Measurements from ENCODE around the gene TNRC6A.

DNA sequence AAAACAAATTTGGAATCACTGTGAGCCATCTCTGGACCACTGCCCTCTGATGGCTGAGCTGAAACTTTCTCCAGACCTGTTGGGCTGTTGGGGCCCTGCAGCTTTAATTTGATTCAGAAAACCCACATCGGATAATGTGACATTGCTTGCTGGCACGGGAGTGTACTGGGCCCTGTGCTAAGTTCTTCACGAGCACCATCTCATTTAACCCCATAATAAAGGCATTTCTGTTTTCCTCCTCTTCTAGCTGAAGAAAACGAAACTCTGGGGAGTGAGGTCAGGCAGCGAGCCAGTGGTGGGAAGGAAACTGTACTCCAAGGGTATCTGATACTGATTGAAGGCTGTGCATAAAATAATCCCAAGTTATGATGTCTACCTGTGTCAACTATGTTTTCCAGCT is 34.5 kb upstream of the TNRC6A start:
- TF ChIP-seq, protein P1, sequence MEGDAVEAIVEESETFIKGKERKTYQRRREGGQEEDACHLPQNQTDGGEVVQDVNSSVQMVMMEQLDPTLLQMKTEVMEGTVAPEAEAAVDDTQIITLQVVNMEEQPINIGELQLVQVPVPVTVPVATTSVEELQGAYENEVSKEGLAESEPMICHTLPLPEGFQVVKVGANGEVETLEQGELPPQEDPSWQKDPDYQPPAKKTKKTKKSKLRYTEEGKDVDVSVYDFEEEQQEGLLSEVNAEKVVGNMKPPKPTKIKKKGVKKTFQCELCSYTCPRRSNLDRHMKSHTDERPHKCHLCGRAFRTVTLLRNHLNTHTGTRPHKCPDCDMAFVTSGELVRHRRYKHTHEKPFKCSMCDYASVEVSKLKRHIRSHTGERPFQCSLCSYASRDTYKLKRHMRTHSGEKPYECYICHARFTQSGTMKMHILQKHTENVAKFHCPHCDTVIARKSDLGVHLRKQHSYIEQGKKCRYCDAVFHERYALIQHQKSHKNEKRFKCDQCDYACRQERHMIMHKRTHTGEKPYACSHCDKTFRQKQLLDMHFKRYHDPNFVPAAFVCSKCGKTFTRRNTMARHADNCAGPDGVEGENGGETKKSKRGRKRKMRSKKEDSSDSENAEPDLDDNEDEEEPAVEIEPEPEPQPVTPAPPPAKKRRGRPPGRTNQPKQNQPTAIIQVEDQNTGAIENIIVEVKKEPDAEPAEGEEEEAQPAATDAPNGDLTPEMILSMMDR (IDR thresholded peaks at IDR 0.05; ENCODE audit: insufficient read depth, low read length, poor library complexity, severe bottlenecking) = no peak
- TF ChIP-seq EZH2phosphoT487 (conservative IDR thresholded peaks at IDR 0.05; ENCODE audit: low read length) = no peak

Data from SU-DHL-6 (cell line).